Ishikawa (cell line): Measurements from ENCODE around the gene GNG8.

Experiments
- CEBPB ChIP-seq: IDR thresholded peaks from 2 replicates; pipeline ENCODE4 v1.6.1; 2012
- EGR1 ChIP-seq: IDR thresholded peaks from 2 replicates; pipeline ENCODE4 v1.6.1; 2012
- EP300 ChIP-seq: IDR thresholded peaks from 2 replicates; pipeline ENCODE4 v1.6.1; 2012; ENCODE audit warnings: borderline replicate concordance
- FOXM1 ChIP-seq: IDR thresholded peaks from 2 replicates; pipeline ENCODE4 v1.6.1; 2012; ENCODE audit warnings: low read depth, borderline replicate concordance
- MAX ChIP-seq: IDR thresholded peaks from 2 replicates; pipeline ENCODE4 v1.6.1; 2012
- NFIC ChIP-seq: IDR thresholded peaks from 2 replicates; pipeline ENCODE4 v1.6.1; 2012
- REST ChIP-seq: IDR thresholded peaks from 2 replicates; pipeline ENCODE4 v1.6.1; 2012; ENCODE audit warnings: low read depth, mild to moderate bottlenecking
- TAF1 ChIP-seq: IDR thresholded peaks from 2 replicates; pipeline ENCODE4 v1.6.1; 2012; ENCODE audit warnings: low read depth, mild to moderate bottlenecking

GRCh38 chr19:46618670-46619231 lies 17.3 kb downstream of the GNG8 start:
- TF ChIP-seq CEBPB (peak; percentile 15; the same call in 1 of the 2 replicates), TAF1 (no peak), MAX (no peak), FOXM1 (no peak), EGR1 (no peak), EP300 (no peak), REST (no peak), NFIC (no peak)
